Keratinocyte (primary cell): ENCODE measurements around the gene CCSER1.

Experiments used
- CTCF ChIP-seq, 3 experiments: IDR thresholded peaks in 1 of 3; conservative IDR thresholded peaks in 1 of 3; optimal IDR thresholded peaks in 1 of 3; 2 replicates in 2 of 3; 3 replicates in 1 of 3; pipeline versions ENCODE3 to v1.5.1; 2011; ENCODE audit warnings: low read length in 3 of 3, mild to moderate bottlenecking in 3 of 3, moderate library complexity in 2 of 3, control low read depth in 1 of 3, inconsistent platforms in 1 of 3; ENCODE audit not compliant: insufficient read depth in 2 of 3; ENCODE audit errors: extremely low read depth in 1 of 3
- EZH2 ChIP-seq: IDR thresholded peaks from one replicate; pipeline ENCODE4 v1.6.1; 2012; ENCODE audit warnings: inconsistent platforms, mild to moderate bottlenecking, low read length, moderate library complexity

DNA sequence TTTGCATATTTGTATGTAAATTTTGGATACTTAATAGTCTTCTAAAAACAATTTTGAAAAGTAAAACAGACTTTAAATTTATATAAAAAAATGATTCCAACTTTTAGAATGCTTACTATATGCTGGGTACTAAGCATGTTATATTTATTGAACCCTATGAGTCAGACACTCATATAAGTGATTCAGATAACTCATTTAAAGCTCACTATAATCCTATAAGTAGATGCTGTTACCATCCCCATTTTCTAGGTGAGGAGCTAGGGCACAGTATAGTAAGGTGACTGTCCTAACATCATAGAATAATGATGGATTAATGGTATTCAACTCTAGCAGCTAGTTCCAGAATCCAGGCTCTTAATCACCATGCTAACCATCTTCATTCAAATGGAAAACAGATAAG lies 1299.5 kb downstream of the CCSER1 start:
- TF ChIP-seq CTCF (optimal IDR thresholded peaks at IDR 0.05 in 1 of 3, IDR thresholded peaks at IDR 0.05 in 1 of 3, conservative IDR thresholded peaks at IDR 0.05 in 1 of 3; ENCODE audit: extremely low read depth in 1 of 3, insufficient read depth in 2 of 3, low read length in 3 of 3) (no peak), EZH2 (no peak)
